ENCODE data around the gene RELL1. TPM values are rescaled to one million over a fixed set of nuclear protein-coding genes. Genes with fewer than 3 reads are reported as not detected.

RELL1 gene
- total and polyA plus RNA-seq, 12 donors, result 0.44 to 27.0 (median 13.8) TPM

DNA sequence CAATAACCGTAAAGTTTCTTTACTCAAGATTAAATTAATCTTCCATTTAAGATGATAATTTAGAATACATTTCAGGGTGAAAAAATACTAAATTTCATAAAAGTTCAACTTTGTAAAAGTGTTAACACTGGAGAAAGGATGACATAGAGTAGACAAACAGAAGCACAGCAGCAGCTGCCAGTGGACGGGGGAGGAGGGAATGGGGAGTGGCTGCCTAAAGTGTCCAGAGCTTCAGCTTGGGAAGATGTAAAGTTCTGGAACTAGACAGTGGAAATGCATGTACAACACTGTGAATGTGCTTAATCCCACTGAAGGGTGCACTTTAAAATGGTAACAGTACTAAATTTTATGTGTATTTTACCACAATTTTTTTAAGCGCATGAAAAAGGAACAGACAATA, 39.9 kb downstream of the RELL1 start:
- TF ChIP-seq, protein P1, sequence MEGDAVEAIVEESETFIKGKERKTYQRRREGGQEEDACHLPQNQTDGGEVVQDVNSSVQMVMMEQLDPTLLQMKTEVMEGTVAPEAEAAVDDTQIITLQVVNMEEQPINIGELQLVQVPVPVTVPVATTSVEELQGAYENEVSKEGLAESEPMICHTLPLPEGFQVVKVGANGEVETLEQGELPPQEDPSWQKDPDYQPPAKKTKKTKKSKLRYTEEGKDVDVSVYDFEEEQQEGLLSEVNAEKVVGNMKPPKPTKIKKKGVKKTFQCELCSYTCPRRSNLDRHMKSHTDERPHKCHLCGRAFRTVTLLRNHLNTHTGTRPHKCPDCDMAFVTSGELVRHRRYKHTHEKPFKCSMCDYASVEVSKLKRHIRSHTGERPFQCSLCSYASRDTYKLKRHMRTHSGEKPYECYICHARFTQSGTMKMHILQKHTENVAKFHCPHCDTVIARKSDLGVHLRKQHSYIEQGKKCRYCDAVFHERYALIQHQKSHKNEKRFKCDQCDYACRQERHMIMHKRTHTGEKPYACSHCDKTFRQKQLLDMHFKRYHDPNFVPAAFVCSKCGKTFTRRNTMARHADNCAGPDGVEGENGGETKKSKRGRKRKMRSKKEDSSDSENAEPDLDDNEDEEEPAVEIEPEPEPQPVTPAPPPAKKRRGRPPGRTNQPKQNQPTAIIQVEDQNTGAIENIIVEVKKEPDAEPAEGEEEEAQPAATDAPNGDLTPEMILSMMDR (IDR thresholded peaks at IDR 0.05), result no peak
- Histone ChIP-seq H3K27me3 (no peaks in the 10 kb centered on the region), H3K4me1 (replicated peaks in 1 of 2) (peaks cover 0 to 12% of the 10 kb centered on the region in 2 donors), H3K4me3 (no peak overlapping the region), H3K36me3 (replicated peaks in 1 of 2) (no peaks in the 10 kb centered on the region), H3K27ac (no peak overlapping the region), H3K9me3 (replicated peaks in 1 of 3) (no peaks in the 10 kb centered on the region)
- intact Hi-C loops (cut with DNase I), result no loop called here
- 65 to 96% (median 89%) methylated on average over 3 of the region's 3 CpGs for WGBS, 4 donors
- no peak for DNase-seq

DNA sequence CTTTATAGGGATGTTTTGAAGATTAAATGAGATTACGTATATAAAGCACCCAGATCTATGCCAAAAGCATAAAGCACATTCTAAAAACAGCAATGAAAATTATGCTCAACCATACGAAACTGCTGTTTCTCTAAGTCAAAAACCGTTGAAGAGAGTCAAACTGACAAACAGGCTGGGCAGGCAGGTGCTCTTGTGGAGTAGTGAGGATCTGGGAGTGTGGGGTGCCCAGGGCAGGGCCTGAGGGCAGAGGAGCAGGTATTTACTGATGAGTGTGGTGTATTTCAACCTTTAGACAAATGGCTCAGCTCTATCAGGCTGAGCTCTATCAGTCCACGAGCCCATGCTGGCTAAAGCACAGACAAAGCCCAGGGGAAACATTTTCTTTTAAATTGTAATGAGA, 40.4 kb downstream of the RELL1 start:
- H3K4me3 ChIP-seq, result no peak overlapping the region
- no peaks in the 10 kb centered on the region for H3K27me3 ChIP-seq
- DNase-seq, result no peak
- H3K9me3 ChIP-seq (replicated peaks in 1 of 3), result no peaks in the 10 kb centered on the region
- intact Hi-C loops (cut with DNase I), result no loop called here
- WGBS, 4 donors, result 83 to 92% (median 91%) methylated on average over 4 of the region's 4 CpGs
- H3K27ac ChIP-seq, result no peak overlapping the region
- TF ChIP-seq, protein P1 (IDR thresholded peaks at IDR 0.05), result no peak
- TF ChIP-seq POLR2A (IDR thresholded peaks at IDR 0.05), result no peak
- H3K36me3 ChIP-seq (replicated peaks in 1 of 2), result no peaks in the 10 kb centered on the region
- H3K4me1 ChIP-seq (replicated peaks in 1 of 2), result peaks cover 0 to 12% of the 10 kb centered on the region in 2 donors

DNA sequence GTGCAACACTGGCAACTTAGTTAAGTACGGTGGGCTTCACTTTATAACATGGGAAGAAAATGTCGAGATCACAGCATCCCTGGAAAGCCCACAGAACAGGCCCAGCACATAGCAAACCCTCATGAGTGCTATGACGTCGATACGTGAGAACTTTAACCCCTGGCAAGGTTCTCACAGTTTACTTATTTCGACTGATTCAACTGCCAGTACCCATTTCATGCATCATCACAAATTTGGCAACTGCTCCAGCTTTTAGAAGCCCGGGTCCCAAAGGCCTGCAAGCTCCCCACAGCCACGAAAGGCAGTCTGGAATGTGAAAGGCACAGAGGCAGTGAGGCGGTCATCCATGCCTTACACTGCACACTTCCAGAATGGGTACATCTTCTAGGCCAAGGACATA, 41.2 kb downstream of the RELL1 start:
- WGBS, 4 donors, result 81 to 84% (median 83%) methylated on average over 9 of the region's 9 CpGs
- DNase-seq, result no peak
- no peaks in the 10 kb centered on the region for H3K36me3 ChIP-seq (replicated peaks in 1 of 2)
- intact Hi-C loops (cut with DNase I), result no loop called here
- H3K9me3 ChIP-seq (replicated peaks in 1 of 3), result no peaks in the 10 kb centered on the region
- H3K4me1 ChIP-seq (replicated peaks in 1 of 2), result peaks cover 0 to 12% of the 10 kb centered on the region in 2 donors
- no peaks in the 10 kb centered on the region for H3K27me3 ChIP-seq
- H3K27ac ChIP-seq, result no peak overlapping the region
- no peak for TF ChIP-seq POLR2A (IDR thresholded peaks at IDR 0.05)
- TF ChIP-seq, protein P1 (IDR thresholded peaks at IDR 0.05), result no peak
- H3K4me3 ChIP-seq, result no peak overlapping the region

GRCh38 chr4:37641886-37642849, 44.0 kb downstream of the RELL1 start:
- TF ChIP-seq, protein P1 (IDR thresholded peaks at IDR 0.05), result no peak
- no peak for TF ChIP-seq POLR2A (IDR thresholded peaks at IDR 0.05)
- intact Hi-C loops (cut with DNase I), result no loop called here
- no peak for DNase-seq
- Histone ChIP-seq H3K4me1 (replicated peaks in 1 of 2) (no peaks in the 10 kb centered on the region), H3K4me3 (no peak overlapping the region), H3K27me3 (no peaks in the 10 kb centered on the region), H3K27ac (no peak overlapping the region), H3K36me3 (replicated peaks in 1 of 2) (no peaks in the 10 kb centered on the region), H3K9me3 (replicated peaks in 1 of 3) (no peaks in the 10 kb centered on the region)
- 78 to 86% (median 82%) methylated on average over 11 of the region's 11 CpGs for WGBS, 4 donors
